Nephron (organoid): ENCODE results near the gene AIDA.

ENCODE experiments used
- H3K27ac Mint-ChIP-seq, 3 experiments: 2 replicates each; pipeline ENCODE4 v1.8.0; 2020; ENCODE audit warnings: mixed read lengths in 3 of 3, mild to moderate bottlenecking in 2 of 3, moderate library complexity in 1 of 3
- H3K27me3 Mint-ChIP-seq: 2 replicates; pipeline ENCODE4 v1.8.0; 2021; ENCODE audit warnings: low read depth, mild to moderate bottlenecking, moderate library complexity, mixed read lengths
- H3K36me3 Mint-ChIP-seq: 2 replicates; pipeline ENCODE4 v1.8.0; 2020; ENCODE audit warnings: low read depth, mixed read lengths
- H3K4me1 Mint-ChIP-seq: 2 replicates; pipeline ENCODE4 v1.8.0; 2020; ENCODE audit warnings: mixed read lengths
- H3K4me3 Mint-ChIP-seq, 3 experiments: 2 replicates each; pipeline ENCODE4 v1.8.0; 2020; ENCODE audit warnings: mild to moderate bottlenecking in 3 of 3, mixed read lengths in 3 of 3, moderate library complexity in 2 of 3
- H3K9me3 Mint-ChIP-seq: 2 replicates; pipeline ENCODE4 v1.8.0; 2020; ENCODE audit warnings: mixed read lengths
- TF ChIP-seq, protein P1 (sequence below), 3 experiments: fragments of 200-600 bp; sonication (generic); IDR thresholded peaks; one replicate each; pipeline ENCODE4 v1.5.0; 2021; ENCODE audit warnings: antibody characterized with exemption in 3 of 3; ENCODE audit not compliant: unreplicated experiment in 3 of 3

Gene AIDA

DNA sequence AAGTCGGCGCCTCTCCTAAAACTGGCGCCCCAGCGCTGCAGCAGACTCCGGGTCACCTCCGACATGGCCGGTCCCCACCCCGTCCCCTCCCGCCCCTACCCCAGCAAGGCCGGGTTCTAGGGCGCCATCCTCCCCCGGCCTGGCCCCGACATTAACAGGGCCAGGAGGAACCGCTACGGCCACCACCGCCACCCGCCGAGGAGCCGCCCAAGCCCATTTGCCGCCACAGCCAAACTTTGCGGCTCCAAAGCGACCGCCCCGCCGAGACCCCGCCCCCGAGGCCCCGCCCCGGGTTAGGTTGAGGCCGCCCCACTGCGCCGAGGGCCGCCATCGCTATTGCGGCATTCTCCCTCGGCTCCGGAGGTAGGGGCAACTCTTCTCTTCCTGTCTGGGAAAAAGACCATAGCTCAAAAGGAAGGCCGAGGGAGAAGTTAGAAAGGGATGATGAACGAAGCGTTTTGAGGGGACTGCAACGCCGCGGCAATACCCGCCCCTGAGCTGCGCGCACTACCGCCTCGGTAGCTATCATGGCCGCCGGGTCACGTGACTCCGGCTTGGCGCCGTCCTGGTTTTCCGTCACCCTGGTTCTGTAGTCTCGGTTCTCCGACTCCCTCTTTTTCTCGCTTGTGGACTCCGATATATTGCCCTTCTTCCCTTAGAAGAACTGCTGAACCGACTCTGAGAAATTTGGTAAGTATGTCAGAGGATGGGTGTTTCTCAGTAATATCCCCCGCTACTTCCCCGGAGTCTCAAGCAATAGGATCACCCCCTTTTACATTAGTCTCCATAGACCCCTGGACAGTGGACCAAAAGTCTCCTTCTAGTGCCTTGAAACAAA, at the start of gene AIDA, which contains the start of gene BROX:
Gene AIDA, minus strand, starts transcription at position 239 of the 838 bp plus-strand sequence. Its CDS starts 174 bp downstream, at position 65.
Gene BROX, plus strand, starts transcription at position 312 of the 838 bp plus-strand sequence. CDS start 3,136 bp downstream, outside the sequence.
- TF ChIP-seq, protein P1, sequence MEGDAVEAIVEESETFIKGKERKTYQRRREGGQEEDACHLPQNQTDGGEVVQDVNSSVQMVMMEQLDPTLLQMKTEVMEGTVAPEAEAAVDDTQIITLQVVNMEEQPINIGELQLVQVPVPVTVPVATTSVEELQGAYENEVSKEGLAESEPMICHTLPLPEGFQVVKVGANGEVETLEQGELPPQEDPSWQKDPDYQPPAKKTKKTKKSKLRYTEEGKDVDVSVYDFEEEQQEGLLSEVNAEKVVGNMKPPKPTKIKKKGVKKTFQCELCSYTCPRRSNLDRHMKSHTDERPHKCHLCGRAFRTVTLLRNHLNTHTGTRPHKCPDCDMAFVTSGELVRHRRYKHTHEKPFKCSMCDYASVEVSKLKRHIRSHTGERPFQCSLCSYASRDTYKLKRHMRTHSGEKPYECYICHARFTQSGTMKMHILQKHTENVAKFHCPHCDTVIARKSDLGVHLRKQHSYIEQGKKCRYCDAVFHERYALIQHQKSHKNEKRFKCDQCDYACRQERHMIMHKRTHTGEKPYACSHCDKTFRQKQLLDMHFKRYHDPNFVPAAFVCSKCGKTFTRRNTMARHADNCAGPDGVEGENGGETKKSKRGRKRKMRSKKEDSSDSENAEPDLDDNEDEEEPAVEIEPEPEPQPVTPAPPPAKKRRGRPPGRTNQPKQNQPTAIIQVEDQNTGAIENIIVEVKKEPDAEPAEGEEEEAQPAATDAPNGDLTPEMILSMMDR (IDR thresholded peaks at IDR 0.05; ENCODE audit: unreplicated experiment in 3 of 3), result no peak
- Mint-ChIP-seq H3K9me3 (no peaks in the 10 kb centered on the region), H3K4me3 (peak within 1 kb of the TSS; percentile 96 to 97 (median 97)), H3K27ac (peak within 1 kb of the TSS; percentile 99 to 100 (median 99)), H3K27me3 (no peaks in the 10 kb centered on the region), H3K36me3 (peaks cover 18% of the 10 kb centered on the region), H3K4me1 (peaks cover 25% of the 10 kb centered on the region)

DNA sequence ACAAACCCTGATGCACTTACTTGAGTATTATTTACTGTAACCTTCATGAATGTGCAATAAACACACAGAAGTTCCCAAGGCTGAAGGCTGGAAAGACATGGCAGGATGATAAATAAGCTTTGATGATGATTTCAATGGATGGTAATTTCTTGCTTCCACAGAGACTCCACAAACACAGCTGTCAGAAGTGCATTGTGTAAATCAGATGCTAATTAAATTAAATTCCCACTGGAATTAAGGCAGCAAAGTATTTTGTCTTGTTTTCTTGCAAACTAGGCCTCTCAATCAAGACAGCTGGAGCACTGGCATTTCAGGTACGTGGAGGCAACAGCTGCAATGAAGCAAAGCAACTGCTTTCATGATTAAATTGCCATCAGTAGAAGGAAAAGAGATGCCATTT, 48.8 kb upstream of the AIDA start:
- TF ChIP-seq, protein P1 (IDR thresholded peaks at IDR 0.05; ENCODE audit: unreplicated experiment in 3 of 3), result no peak
- Mint-ChIP-seq H3K27me3 (no peaks in the 10 kb centered on the region), H3K27ac (no peak overlapping the region), H3K4me1 (peaks cover 36% of the 10 kb centered on the region), H3K4me3 (no peak overlapping the region), H3K9me3 (peaks cover 14% of the 10 kb centered on the region), H3K36me3 (no peaks in the 10 kb centered on the region)

GRCh38 chr1:222759451-222760035, 47.3 kb upstream of the AIDA start:
- TF ChIP-seq, protein P1 (IDR thresholded peaks at IDR 0.05; ENCODE audit: unreplicated experiment in 3 of 3), result no peak
- peak overlapping the region in 2 of 3 experiments; percentile 44 to 47 for H3K27ac Mint-ChIP-seq
- no peaks in the 10 kb centered on the region for H3K27me3 Mint-ChIP-seq
- no peak overlapping the region for H3K4me3 Mint-ChIP-seq
- H3K36me3 Mint-ChIP-seq, result no peaks in the 10 kb centered on the region
- H3K9me3 Mint-ChIP-seq, result peaks cover 13% of the 10 kb centered on the region
- peaks cover 36% of the 10 kb centered on the region for H3K4me1 Mint-ChIP-seq

DNA sequence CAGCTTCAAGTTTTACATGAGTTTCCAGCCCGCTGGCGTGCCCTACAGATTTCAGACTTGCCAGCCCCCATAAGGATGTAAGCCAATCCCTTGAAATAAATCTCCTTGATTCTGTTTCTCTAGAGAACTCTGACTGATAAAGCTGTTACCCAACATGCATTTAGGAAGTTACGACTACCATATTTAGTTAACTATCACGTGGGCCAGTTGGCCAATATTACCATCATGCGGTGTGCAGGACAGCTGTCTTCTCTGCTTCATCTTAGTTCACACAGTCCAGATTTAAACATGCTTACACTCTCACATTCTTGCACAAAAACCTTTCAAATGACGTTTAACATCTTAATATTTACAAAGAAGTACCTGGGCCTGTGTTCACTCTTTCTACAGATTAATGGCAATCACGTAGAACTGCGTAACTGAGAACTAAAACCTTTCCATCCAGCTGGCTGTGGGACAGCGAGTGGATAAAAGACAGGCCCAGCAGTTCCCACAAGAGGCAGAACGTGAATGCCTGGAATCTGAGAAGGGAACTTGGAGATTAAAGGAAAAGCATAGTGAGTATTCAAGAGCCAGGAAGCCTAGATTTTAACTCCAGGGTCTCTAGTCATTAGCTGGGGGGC, 45.5 kb upstream of the AIDA start:
- H3K9me3 Mint-ChIP-seq, result no peaks in the 10 kb centered on the region
- H3K4me1 Mint-ChIP-seq, result peaks cover 36% of the 10 kb centered on the region

GRCh38 chr1:222754366-222755139, 42.3 kb upstream of the AIDA start:
- Mint-ChIP-seq H3K36me3 (no peaks in the 10 kb centered on the region), H3K9me3 (no peaks in the 10 kb centered on the region), H3K27me3 (no peaks in the 10 kb centered on the region), H3K4me1 (peaks cover 14% of the 10 kb centered on the region), H3K27ac (peak overlapping the region in 2 of 3 experiments; percentile 59 to 62), H3K4me3 (no peak overlapping the region)
- TF ChIP-seq, protein P1 (IDR thresholded peaks at IDR 0.05; ENCODE audit: unreplicated experiment in 3 of 3), result no peak

More for the DNA sequence above, 45.5 kb upstream of the AIDA start:
- Mint-ChIP-seq H3K36me3 (no peaks in the 10 kb centered on the region), H3K4me3 (no peak overlapping the region), H3K27me3 (no peaks in the 10 kb centered on the region), H3K27ac (peak overlapping the region; percentile 32 to 68 (median 60))
- TF ChIP-seq, protein P1 (IDR thresholded peaks at IDR 0.05; ENCODE audit: unreplicated experiment in 3 of 3), result no peak
